Astrocyte of the spinal cord (primary cell): ENCODE data around the gene DNAJA2.
"Not testable (repeated sequence)": the region's sequence is repeated elsewhere in the genome, so short reads cannot be mapped to it uniquely, and the experiment has no call there.

Experiments
- DNase-seq: peaks from one replicate; pipeline ENCODE4 v3.0.0; 2011; ENCODE audit warnings: low read depth, low spot score
- H3K4me3 ChIP-seq: 2 replicates; pipeline ENCODE4 v1.5.1; 2011; ENCODE audit warnings: low read depth, mild to moderate bottlenecking, low read length, moderate library complexity
- in situ Hi-C: cut with HindIII; loops from 2 replicates; pipeline ENCODE4 v1.10.0; 2017; ENCODE audit warnings: low sequenced_read_pairs
- TF ChIP-seq, protein P1 (sequence below): IDR thresholded peaks from 2 replicates; pipeline ENCODE4 v1.5.1; 2012; ENCODE audit warnings: low read depth, mild to moderate bottlenecking, low read length, inconsistent platforms

Gene DNAJA2

DNA sequence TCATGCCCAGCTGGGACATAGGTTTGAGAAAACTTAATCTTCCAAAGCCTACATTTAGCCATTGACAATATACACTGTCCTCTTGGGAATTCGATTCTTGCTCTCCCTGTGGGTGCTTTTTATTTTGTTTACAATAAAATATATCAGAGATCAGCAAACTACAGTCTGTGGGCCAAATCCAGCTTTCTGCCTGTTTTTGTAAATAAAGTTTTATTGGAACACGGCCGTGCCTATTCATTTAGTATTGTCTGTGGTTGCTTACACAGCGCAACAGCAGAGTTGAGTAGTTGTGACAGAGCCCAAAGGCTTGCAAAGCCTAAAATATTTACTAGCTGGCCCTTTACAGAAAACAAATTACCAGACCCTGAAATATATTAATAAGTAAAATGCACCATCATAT is 39.7 kb upstream of the DNAJA2 start:
- TF ChIP-seq, protein P1, sequence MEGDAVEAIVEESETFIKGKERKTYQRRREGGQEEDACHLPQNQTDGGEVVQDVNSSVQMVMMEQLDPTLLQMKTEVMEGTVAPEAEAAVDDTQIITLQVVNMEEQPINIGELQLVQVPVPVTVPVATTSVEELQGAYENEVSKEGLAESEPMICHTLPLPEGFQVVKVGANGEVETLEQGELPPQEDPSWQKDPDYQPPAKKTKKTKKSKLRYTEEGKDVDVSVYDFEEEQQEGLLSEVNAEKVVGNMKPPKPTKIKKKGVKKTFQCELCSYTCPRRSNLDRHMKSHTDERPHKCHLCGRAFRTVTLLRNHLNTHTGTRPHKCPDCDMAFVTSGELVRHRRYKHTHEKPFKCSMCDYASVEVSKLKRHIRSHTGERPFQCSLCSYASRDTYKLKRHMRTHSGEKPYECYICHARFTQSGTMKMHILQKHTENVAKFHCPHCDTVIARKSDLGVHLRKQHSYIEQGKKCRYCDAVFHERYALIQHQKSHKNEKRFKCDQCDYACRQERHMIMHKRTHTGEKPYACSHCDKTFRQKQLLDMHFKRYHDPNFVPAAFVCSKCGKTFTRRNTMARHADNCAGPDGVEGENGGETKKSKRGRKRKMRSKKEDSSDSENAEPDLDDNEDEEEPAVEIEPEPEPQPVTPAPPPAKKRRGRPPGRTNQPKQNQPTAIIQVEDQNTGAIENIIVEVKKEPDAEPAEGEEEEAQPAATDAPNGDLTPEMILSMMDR: no peak
- no peak overlapping the region for H3K4me3 ChIP-seq
- no peak for DNase-seq
- in situ Hi-C loops: no loop called here

DNA sequence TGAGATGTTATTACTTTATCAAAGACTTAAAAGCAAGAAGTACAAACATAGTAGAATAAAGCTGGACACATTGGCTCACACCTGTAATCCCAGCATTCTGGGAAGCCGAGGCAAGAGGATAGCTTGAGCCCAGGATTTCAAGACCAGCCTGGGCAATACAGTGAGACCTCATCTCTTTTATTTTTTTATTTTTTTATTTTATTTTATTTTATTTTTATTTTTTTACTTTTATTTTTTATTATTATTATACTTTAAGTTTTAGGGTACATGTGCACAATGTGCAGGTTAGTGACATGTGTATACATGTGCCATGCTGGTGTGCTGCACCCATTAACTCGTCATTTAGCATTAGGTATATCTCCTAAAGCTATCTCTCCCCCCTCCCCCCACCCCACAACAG is 37.3 kb upstream of the DNAJA2 start:
- DNase-seq, H3K4me3 ChIP-seq, in situ Hi-C loops: not testable (repeated sequence)

DNA sequence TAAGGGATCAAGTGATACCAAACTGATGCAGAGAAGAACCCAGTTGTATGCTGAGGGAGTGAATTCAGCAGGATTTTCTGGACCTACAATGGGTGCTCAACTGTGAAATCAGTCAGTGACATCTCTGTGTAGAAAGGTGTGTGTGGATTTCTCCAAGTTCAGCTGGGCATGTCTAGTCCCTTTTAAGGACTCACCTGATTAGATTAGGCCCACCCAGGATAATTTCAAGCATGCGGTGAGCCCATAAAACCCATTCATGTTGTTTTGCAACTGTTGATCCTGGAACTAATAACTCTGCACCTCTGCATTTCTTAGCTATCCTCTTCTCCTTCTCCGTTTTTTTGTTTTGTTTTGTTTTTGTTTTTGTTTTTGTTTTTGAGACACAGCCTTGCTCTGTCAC is 35.1 kb upstream of the DNAJA2 start:
- TF ChIP-seq, protein P1: no peak
- in situ Hi-C loops: no loop called here
- no peak overlapping the region for H3K4me3 ChIP-seq
- DNase-seq: no peak

DNA sequence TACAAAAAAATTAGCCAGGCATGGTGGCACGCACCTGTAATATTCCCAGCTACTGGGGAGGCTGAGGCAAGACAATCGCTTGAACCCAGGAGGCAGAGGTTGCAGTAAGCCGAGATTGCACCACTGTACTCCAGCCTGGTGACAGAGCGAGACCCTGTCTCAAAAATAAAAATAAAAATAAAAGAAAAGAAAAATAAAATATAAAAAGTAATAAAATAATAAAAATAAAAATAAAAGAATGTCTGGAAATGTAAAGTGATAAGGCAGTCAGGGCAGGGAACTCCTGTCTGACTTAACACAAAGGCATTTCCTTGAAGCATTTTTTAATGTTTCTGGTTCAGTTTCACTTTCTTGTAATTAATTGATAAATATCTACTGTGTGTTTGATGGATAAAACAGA is 34.7 kb upstream of the DNAJA2 start:
- no peak for DNase-seq
- TF ChIP-seq, protein P1: no peak
- no peak overlapping the region for H3K4me3 ChIP-seq
- in situ Hi-C loops: no loop called here

DNA sequence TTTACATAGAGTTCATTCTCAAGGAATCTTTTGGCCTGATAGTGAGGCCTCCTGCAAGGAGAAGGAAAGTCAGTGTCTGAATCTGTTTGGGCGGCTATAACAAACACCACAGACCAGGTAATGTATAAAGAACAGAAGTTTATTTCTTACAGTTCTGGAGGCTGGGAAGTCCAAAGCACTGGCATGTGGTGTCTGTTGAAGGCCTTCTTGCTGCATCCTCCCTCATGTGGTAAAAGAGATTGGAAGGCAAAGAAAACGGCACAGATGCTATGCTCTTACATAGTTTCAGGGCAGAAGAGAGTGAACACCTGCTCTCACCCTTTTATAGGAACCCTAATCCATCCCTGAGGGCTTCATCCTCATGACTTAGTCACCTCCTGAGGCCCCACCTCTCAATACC is 31.2 kb upstream of the DNAJA2 start:
- DNase-seq: no peak
- in situ Hi-C loops: no loop called here
- TF ChIP-seq, protein P1: no peak
- H3K4me3 ChIP-seq: no peak overlapping the region

DNA sequence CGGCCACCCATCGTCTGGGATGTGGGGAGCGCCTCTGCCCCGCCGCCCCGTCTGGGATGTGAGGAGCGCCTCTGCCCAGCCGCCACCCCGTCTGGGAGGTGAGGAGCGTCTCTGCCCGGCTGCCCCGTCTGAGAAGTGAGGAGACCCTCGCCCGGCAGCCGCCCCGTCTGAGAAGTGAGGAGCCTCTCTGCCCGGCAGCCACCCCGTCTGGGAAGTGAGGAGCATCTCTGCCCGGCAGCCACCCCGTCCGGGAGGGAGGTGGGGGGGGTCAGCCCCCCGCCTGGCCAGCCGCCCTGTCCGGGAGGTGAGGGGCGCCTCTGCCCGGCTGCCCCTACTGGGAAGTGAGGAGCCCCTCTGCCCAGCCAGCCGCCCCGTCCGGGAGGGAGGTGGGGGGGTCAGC is 26.6 kb upstream of the DNAJA2 start:
- DNase-seq, H3K4me3 ChIP-seq, in situ Hi-C loops: not testable (repeated sequence)

DNA sequence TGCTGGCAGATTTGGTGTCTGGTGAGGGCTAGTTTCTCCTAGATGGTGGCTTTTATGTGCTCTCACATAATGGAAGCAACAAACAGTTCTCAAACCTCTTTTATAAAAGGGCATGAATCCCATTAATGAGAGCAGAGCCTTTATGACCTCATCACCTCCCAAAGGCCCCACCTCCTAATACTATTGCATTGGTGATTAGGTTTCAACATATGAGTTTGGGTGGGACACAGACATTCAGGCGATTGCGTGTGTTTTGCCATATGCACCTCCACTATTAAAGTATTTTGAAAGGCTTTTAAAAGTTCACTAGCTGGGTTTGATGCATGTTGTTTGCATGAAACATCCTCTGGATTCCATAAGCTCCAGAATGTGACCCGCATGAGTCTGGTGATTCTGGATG is 24.4 kb upstream of the DNAJA2 start:
- H3K4me3 ChIP-seq: no peak overlapping the region
- DNase-seq: no peak
- in situ Hi-C loops: no loop called here
- TF ChIP-seq, protein P1: no peak

DNA sequence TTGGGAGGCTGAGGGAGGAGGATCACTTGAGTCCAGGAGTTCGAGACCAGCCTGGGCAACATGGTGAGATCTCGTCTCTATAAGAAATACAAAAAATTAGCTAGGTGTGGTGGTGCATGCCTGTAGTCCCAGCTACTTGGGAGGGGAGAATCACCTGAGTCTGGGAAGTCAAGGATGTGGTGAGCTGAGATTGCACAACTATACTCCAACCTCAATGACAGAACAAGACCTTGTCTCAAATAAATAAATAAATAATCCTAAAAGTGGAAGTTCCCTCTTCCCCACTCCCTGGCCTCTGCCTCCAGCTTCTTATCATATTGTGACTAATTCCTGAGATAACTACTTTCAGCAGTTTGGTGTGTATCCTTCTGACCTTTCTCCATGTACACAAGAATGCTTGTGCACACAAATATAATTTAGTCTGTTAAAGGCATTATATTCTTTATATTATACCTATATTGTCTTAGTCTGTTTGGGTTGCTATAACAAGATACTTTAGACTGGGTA is 23.5 kb upstream of the DNAJA2 start:
- TF ChIP-seq, protein P1: no peak
- in situ Hi-C loops: no loop called here
- no peak overlapping the region for H3K4me3 ChIP-seq
- no peak for DNase-seq
